KOPT-K1 (cell line): ENCODE measurements around the gene LILRA1.
"Not testable (repeated sequence)": the region's sequence is repeated elsewhere in the genome, so short reads cannot be mapped to it uniquely, and the experiment has no call there.

Experiments
- H3K27ac ChIP-seq: fragments of 200-600 bp; sonication (generic); 2 replicates; pipeline ENCODE4 v1.5.1; 2016; ENCODE audit warnings: antibody characterized with exemption, mild to moderate bottlenecking, low read depth, low read length; ENCODE audit not compliant: poor library complexity, severe bottlenecking
- H3K36me3 ChIP-seq: fragments of 200-600 bp; sonication (generic); 2 replicates; pipeline ENCODE4 v1.5.1; 2017; ENCODE audit warnings: antibody characterized with exemption, mild to moderate bottlenecking, low read length, moderate library complexity; ENCODE audit not compliant: insufficient read depth
- H3K9me3 ChIP-seq: fragments of 200-600 bp; sonication (generic); 2 replicates; pipeline ENCODE4 v1.5.1; 2017; ENCODE audit warnings: antibody characterized with exemption, low read length, mild to moderate bottlenecking; ENCODE audit not compliant: insufficient read depth, poor library complexity, severe bottlenecking

Gene LILRA1

DNA sequence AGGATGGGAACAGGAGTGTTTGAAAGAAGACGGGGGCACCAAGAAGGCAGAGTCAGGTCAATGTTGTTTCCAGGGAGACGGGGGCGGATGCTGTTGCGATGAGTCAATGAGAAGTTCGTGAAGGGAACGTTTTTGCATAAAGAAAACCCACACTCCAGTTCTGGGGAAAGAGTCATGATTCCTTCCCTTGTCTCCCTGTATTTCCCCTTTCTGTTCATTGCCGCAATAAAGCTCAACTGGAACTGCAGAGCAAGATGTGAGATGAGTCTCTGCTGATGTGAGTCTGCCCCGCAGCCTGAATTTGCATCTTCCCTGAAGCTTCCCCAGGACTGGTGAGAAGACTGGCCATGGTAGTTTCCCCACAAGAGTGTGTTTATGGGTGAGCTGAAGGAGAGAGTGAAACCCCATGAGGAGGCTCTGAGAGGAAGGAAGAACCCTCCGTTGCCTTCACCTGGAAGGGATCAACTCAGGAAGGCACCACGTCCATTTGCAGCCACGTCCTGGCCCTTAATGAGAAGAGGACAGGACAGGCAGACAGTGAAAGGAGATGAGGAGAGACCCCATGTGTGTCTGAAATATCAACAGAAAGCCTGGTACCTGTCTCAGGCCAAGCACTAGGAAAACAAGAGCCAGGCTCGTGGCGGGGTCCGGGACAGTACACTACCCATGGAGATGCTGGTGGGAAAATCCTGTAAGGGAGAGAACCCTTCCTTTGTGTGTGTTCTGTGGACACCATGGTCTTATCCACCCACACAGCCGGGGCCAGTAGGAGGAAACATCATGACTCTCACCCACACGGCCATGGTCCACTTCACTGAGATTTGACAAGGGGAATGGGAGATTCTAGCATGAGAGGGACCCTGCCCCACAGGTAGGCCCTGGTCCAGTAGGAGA lies 13.7 kb downstream of the LILRA1 start:
- H3K27ac ChIP-seq, result no peak overlapping the region
- peaks cover 20% of the 10 kb centered on the region for H3K9me3 ChIP-seq

GRCh38 chr19:54607785-54608150 lies 14.3 kb downstream of the LILRA1 start:
- Histone ChIP-seq H3K36me3 (no peaks in the 10 kb centered on the region), H3K27ac (no peak overlapping the region), H3K9me3 (peaks cover 20% of the 10 kb centered on the region)

More for the DNA sequence above, 13.7 kb downstream of the LILRA1 start:
- H3K36me3 ChIP-seq, result no peaks in the 10 kb centered on the region

DNA sequence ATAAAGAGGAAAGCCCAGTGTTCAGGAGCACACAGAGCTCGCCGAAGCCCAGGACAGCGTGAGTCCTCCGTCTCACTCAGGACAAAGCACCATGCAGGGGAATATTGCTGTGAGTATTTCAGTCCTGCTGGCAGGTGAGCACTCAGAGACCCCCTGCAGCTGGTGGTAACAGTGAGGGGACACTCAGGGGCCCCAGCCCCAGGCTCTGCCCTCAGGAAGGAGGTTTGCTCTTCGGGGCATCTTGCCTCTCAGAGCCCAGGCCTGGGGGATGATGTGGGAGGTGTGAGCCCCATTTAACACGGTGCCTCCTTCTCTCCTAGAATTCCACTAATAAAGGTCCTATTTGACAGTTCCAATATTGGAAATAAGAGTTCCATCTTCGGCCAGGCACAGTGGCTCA lies 14.8 kb downstream of the LILRA1 start:
- Histone ChIP-seq H3K9me3 (peaks cover 20% of the 10 kb centered on the region), H3K36me3 (no peaks in the 10 kb centered on the region), H3K27ac (no peak overlapping the region)

DNA sequence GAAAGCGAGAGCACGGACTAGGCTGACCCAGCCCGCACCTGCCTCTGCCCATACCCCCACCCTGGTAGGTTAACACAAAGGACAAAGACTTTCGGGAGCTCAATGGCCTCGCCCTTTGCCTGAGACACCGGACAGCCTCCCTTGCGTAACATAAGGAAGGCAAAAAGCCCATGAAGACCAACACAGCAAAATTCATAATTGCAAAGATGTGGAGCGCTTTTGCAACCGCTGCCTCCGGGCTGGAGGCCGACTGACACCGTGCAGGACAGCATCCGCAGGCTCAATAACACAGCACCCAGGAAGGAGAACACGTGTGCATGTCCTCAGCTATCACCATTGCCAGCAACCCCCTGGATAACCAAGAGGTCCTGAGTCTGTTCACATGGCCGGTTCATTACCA lies 15.4 kb downstream of the LILRA1 start:
- Histone ChIP-seq H3K36me3 (no peaks in the 10 kb centered on the region), H3K9me3 (peaks cover 20% of the 10 kb centered on the region), H3K27ac (no peak overlapping the region)

DNA sequence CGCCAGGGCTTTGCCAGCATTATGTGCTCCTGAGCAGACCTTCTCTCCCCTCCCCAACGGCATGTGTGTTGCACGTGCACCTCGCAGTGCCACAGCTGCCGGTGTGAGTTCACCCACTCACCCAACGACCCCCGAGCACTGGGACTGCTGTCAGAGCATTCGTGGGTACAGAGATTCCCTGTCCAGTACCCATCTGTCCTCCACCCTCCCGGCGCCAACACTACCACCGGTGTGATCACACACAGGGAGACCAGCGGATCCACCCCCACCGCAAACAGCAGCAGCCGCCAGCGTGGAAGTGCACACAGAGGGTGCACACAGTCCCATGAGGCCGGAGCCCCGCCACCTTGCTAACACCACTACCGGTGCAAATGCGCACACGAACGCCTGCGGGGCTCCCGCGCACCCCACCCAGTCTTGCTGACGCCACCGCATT lies 15.9 kb downstream of the LILRA1 start:
- Histone ChIP-seq H3K36me3 (no peaks in the 10 kb centered on the region), H3K27ac (no peak overlapping the region), H3K9me3 (peaks cover 19% of the 10 kb centered on the region)

DNA sequence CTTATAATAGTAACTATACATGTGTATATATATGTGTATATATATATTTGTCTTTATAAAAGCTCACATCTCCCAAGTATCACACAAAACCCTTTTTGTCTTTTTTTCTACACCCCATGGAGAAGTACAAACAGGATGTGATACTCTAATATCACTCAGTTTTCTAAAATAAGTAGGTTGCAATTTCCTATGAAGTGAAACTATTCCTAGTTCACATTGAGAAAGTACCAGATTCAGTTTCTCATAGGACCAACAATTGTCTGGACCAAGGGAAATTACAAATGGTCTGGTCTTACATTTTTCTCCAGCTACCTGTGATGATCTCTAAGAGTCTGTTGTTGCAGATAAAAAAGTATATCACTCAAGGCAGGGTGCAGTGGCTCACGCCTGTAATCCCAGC lies 19.0 kb downstream of the LILRA1 start:
- no peaks in the 10 kb centered on the region for H3K36me3 ChIP-seq
- no peak overlapping the region for H3K27ac ChIP-seq
- peaks cover 13% of the 10 kb centered on the region for H3K9me3 ChIP-seq

DNA sequence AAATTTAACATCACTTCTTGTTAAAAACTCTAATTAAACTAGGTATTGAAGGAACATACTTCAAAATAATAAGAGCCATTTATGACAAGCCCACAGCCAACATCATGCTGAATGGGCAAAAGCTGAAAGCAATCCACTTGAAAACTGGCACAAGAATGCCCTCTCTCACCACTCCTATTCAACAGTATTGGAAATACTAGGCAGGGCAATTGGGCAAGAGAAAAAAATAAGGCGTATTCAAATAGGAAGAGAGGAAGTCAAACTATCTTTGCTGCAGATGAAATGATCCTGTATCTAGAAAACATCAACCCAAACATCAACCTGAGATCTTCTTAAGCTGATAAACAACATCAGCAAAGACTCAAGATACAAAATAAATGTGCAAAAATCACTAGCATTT lies 21.3 kb downstream of the LILRA1 start:
- H3K36me3 ChIP-seq, result no peaks in the 10 kb centered on the region
- H3K27ac ChIP-seq, result no peak overlapping the region
- peaks cover 16% of the 10 kb centered on the region for H3K9me3 ChIP-seq

- H3K27ac ChIP-seq, result no peak overlapping the region
- peaks cover 13% of the 10 kb centered on the region for H3K9me3 ChIP-seq
- H3K36me3 ChIP-seq, result no peaks in the 10 kb centered on the region
Measured at GRCh38 chr19:54616057-54616456, 22.6 kb downstream of the LILRA1 start.

- Histone ChIP-seq H3K27ac (no peak overlapping the region), H3K36me3 (no peaks in the 10 kb centered on the region), H3K9me3 (peaks cover 13% of the 10 kb centered on the region)
Measured at GRCh38 chr19:54616821-54617560, 23.6 kb downstream of the LILRA1 start.

DNA sequence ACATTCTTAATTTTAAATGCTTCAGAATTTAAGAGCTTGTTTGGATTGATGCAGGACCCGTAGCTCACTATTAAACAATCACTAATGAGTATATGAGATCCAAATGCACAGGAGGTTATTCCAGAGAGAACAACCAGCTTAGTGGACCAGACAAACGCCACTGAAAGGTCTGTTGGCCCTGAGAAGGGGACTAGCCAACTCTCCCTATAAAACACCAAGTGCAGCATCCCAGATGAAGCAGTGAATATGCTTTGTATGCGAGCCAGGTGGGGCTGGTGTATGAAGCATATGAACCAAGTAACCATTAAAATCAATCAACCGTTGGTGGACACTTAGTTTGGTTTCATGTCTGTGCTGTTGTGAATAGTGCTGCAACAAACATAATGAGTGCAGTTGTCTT lies 27.0 kb downstream of the LILRA1 start:
- Histone ChIP-seq H3K36me3 (no peaks in the 10 kb centered on the region), H3K27ac (no peak overlapping the region), H3K9me3 (peaks cover 13% of the 10 kb centered on the region)

- no peak overlapping the region for H3K27ac ChIP-seq
- H3K9me3 ChIP-seq, result peaks cover 4% of the 10 kb centered on the region
- no peaks in the 10 kb centered on the region for H3K36me3 ChIP-seq
Measured at GRCh38 chr19:54622431-54622830, 29.0 kb downstream of the LILRA1 start.

DNA sequence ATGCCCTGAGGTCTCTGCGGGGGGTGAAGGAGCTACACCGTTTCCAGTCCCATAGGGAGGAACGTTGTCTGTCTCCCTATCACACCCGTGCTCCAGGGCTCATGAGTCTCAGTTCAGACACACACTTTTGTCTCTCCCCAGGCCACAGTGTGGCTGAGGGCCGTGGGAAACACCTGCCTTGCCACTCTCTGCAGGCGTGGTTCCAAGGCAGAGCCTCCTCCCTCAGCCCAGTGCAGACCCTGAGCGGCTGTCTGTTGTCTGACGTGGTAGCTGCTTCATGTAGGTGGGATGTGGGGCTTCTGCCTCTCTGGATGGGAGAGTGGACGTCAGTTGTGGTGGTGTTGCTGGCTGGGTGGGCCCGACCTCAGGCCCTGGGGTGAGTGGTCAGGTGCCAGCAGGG lies 30.8 kb downstream of the LILRA1 start:
- H3K27ac ChIP-seq, H3K9me3 ChIP-seq: not testable (repeated sequence)

GRCh38 chr19:54624934-54625730 lies 31.7 kb downstream of the LILRA1 start:
- H3K9me3 ChIP-seq, H3K27ac ChIP-seq, H3K36me3 ChIP-seq: not testable (repeated sequence)

More for the DNA sequence above, 30.8 kb downstream of the LILRA1 start:
- not testable (repeated sequence) for H3K36me3 ChIP-seq

- Histone ChIP-seq H3K36me3 (no peaks in the 10 kb centered on the region), H3K9me3 (no peaks in the 10 kb centered on the region), H3K27ac (no peak overlapping the region)
Measured at GRCh38 chr19:54626757-54627156, 33.3 kb downstream of the LILRA1 start.

DNA sequence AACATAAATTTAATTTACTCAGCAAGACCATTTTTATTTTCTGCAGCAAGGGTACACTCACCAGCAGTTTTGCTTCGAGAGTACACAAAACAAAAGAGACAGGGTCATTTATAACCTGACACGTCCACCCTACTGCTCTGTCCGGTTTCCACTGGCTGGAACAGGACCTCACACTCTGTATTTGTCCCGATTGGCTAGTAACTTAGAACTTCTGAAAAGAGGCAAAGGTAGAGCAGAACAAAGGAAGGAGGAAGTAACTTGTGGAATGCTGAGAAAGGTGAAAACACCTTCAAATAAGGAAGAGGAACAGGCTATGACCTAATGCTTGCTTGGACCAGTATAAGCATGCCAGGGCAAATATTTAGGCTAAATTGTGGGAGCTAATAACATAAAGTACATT lies 34.5 kb downstream of the LILRA1 start:
- not testable (repeated sequence) for H3K36me3 ChIP-seq, H3K9me3 ChIP-seq, H3K27ac ChIP-seq
